Fibroblast of the aortic adventitia (primary cell): ENCODE data around the gene SPRED3. TPM values are rescaled to one million over a fixed set of nuclear protein-coding genes. Genes with fewer than 3 reads are reported as not detected.
"Not testable (repeated sequence)": the region's sequence is repeated elsewhere in the genome, so short reads cannot be mapped to it uniquely, and the experiment has no call there.

Experiments
- DNase-seq: peaks from one replicate; pipeline ENCODE4 v3.0.0-alpha.2; 2010; ENCODE audit warnings: low read depth
- H3K4me3 ChIP-seq: 2 replicates; pipeline ENCODE4 v1.5.1; 2011; ENCODE audit warnings: low read depth, mild to moderate bottlenecking, control low read depth, low read length, moderate library complexity
- CTCF ChIP-seq: IDR thresholded peaks from 2 replicates; pipeline ENCODE4 v1.5.1; 2011; ENCODE audit warnings: mild to moderate bottlenecking, low read length, control low read depth, inconsistent platforms; ENCODE audit not compliant: insufficient read depth
- total RNA-seq: library from RNA; depleted of rRNA; stranded (reverse); fragments of >200 nt; gene quantifications from 2 replicates; pipeline ENCODE4 v1.2.3, GENCODE V29; 2012; ENCODE audit warnings: low replicate concordance

Gene SPRED3
- total RNA-seq, 1 donor = 9.7 TPM

GRCh38 chr19:38362076-38362945 is 26.2 kb upstream of the SPRED3 start:
- no peak for TF ChIP-seq CTCF
- DNase-seq = peak; percentile 36
- H3K4me3 ChIP-seq = peak overlapping the region; percentile 69

- peak overlapping the region; percentile 69 for H3K4me3 ChIP-seq
- not testable (repeated sequence) for DNase-seq
Measured at GRCh38 chr19:38362946-38363688, 25.4 kb upstream of the SPRED3 start.

- H3K4me3 ChIP-seq = no peak overlapping the region
- no peak for DNase-seq
- no peak for TF ChIP-seq CTCF
Measured at GRCh38 chr19:38367041-38367440, 21.5 kb upstream of the SPRED3 start.

GRCh38 chr19:38369584-38369983 is 18.9 kb upstream of the SPRED3 start:
- DNase-seq = no peak

GRCh38 chr19:38370299-38370698 is 18.2 kb upstream of the SPRED3 start:
- no peak for TF ChIP-seq CTCF
- no peak overlapping the region for H3K4me3 ChIP-seq

More at GRCh38 chr19:38369584-38369983, 18.9 kb upstream of the SPRED3 start:
- TF ChIP-seq CTCF = no peak
- no peak overlapping the region for H3K4me3 ChIP-seq

GRCh38 chr19:38371081-38371480 is 17.4 kb upstream of the SPRED3 start:
- H3K4me3 ChIP-seq = no peak overlapping the region
- no peak for TF ChIP-seq CTCF
- DNase-seq = no peak

More at GRCh38 chr19:38370299-38370698, 18.2 kb upstream of the SPRED3 start:
- no peak for DNase-seq

GRCh38 chr19:38373907-38374331 is 14.6 kb upstream of the SPRED3 start:
- peak overlapping the region; percentile 91 for H3K4me3 ChIP-seq
- no peak for DNase-seq
- TF ChIP-seq CTCF = no peak
